Activated CD4-positive, alpha-beta T cell treated with anti-CD3 and anti-CD28 coated beads, Interleukin-2, Interleukin-4, amounts not matched to agents 100 ng/mL and 50 ng/mL, durations not matched to agents 16 hours and 8 hours (primary cell): ENCODE results near the gene THSD4.
A peak's percentile ranks its signal among the peaks of the same experiment; 100 is the strongest.
"Not testable (repeated sequence)": the region's sequence is repeated elsewhere in the genome, so short reads cannot be mapped to it uniquely, and the experiment has no call there.

Experiments
- DNase-seq: peaks from one replicate; pipeline ENCODE4 v3.0.0-alpha.2; 2020; ENCODE audit warnings: low spot score

The THSD4 gene

DNA sequence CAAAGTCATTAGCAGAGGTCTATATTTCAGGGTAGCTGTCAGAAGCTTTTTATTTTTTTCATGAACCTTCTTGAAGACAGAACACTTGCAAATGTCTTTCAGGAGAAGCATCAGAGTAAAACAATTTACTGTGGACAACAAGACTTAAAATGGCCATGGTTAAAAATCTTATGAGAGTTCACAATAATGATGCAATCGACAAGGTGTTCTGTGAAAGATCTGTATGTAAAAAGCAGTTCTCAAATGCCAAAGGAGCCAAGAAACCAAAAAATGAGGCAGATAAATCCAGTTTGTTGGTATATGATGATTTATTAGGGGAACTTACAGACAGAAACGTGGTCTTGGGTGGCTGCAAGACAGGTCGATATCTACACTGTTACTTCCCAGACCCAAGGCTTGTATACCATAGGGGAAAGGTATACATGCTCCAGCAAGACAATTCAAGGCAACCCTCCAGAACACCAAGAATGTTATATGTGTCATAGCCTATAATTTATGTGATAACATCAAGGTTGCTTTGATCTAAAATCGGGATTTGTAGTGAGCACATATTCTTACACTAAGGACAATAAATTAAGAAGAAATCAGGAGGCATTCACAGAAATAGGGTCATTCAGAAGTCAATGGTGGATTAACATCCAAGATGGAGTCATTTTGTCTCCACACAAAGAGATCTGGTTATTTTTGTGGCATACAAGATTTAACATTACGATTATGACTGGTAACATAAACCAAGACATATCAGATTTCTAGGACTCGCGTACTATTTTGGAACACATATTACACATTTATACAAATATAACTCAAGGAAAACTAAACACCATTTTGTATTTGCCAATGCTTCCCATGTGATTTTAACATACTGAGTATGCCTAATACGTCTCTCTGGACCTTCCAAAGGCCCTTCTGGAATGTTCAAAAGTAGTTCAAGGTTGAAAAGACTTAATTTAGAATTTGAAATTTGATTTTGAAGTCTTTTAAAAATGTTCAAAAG is 316.4 kb downstream of the THSD4 start:
- DNase-seq: no peak

DNA sequence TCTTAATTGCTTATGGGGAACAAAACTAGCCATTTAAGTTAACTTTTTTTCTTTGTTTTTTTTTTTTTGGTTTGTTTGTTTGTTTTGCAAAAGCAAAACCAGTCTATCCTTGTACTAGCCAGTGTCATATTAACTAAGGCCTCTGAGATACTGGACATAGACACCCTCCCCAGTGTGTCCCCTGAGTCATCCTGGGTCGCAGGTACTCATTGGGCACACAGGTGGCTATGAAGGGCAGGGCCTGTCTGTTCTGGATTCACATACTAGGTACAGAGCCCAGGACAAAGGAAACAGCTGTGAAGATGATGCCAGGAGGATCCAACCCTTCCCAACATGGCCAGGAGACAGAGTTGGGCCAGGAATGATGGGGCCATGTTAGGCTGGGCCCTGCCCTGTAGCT is 318.1 kb downstream of the THSD4 start:
- no peak for DNase-seq

DNA sequence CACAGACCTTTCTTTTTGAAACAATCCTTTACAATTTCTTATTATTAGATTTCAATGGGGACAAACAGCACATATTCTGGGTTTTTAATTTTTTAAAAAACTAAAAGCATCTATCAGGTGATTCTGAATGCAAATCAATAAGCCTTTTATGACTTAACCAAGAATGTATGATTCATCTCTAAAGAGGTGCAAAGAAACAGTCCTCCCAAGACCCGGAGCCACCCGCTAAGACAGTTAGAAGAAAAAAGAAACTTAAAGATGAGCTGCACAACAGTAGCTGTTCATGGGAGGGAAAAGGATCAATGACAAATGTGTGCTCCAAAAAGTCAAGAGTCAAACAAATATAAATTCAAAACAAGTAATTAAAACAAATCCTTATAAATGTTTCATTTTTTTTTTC is 319.5 kb downstream of the THSD4 start:
- DNase-seq: no peak

DNA sequence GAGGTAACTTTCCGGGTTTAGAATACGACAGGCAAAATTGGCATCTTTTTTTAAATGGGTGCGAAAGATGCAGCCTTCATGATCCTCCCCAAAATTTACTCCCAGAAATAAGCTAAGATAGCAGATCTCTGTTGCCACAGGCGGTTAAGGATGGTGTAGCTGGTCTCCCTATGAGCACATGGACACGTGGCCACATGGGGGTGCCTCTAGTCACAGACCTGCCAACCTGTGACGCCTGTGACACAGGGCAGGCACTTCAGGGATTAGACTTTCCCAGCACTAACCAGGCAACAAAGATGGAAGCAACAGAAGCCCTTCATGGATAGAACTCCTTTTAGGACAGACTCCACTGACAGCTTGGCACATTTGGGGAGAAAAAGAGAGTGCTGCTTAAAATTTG is 320.3 kb downstream of the THSD4 start:
- DNase-seq: no peak

DNA sequence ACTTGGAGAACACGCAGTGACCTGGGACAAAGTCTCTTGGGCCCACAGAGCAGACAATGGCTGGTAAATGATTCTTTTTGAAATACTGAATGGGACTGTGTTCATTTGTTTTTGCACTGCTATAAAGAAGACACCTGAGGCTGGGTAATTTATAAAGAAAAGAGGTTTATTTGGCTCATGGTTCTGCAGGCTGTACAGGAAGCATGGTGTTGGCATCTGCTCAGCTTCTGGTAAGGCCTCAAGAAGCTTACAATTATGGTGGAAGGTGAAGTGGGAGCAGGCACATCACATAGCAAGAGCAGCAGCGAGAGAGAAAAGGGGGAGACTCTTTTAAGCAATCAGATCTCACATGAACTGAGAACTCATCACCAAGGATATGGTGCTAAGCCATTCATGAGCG is 321.6 kb downstream of the THSD4 start:
- DNase-seq: no peak

DNA sequence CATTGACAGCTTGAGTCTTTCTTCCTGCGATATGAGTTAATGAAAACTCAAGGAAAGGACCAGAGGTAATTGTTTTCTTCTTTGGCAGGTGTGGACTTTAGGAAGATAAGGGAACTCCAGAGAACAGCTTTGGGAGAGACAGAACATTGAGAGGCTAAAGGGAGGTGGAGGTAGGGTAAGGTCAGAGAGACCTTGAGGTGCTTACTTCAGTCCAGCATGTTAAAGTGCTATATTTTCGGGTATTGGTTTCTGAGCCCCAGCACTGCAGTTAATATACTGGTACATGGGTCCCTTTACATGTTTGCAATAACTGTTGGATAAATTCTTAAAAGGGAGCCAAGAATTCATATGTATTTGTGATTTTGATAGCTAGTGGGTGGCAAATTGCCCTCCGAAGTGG is 322.1 kb downstream of the THSD4 start:
- no peak for DNase-seq

- DNase-seq: no peak
Observed at GRCh38 chr15:71437919-71438318, 322.6 kb downstream of the THSD4 start.

DNA sequence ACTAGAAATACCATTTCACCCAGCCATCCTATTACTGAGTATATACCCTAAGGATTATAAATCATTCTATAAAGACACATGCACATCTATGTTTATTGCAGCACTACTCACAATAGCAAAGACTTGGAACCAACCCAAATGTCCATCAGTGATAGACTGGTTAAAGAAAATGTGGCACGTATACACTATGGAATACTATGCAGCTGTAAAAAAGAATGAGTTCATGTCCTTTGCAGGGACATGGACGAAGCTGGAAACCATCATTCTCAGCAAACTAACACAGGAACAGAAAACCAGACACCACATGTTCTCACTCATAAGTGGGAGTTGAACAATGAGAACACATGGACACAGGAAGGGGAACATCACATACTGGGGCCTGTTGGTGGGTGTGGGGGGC is 324.2 kb downstream of the THSD4 start:
- DNase-seq: not testable (repeated sequence)

GRCh38 chr15:71440489-71441110 is 325.3 kb downstream of the THSD4 start:
- peak; percentile 24 for DNase-seq

DNA sequence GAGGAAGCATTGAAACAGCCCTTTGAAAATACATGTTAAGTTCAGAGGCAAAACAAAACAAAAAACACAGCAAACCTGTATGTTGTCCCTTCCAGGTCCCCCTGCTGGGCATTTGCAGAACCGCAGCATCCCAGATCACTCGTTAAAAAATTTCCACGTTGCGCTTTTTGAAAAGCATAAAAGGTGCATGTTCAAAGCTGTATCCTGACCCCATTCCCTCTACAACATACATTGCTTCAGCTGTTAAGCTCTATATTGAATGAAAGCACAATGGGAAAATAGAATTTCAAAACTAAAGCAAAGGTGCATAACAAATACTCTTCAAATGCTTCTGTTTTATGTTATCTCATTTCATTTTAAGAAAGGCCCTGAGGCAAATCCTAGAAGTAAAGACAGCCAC is 328.3 kb downstream of the THSD4 start:
- peak; percentile 28 for DNase-seq

DNA sequence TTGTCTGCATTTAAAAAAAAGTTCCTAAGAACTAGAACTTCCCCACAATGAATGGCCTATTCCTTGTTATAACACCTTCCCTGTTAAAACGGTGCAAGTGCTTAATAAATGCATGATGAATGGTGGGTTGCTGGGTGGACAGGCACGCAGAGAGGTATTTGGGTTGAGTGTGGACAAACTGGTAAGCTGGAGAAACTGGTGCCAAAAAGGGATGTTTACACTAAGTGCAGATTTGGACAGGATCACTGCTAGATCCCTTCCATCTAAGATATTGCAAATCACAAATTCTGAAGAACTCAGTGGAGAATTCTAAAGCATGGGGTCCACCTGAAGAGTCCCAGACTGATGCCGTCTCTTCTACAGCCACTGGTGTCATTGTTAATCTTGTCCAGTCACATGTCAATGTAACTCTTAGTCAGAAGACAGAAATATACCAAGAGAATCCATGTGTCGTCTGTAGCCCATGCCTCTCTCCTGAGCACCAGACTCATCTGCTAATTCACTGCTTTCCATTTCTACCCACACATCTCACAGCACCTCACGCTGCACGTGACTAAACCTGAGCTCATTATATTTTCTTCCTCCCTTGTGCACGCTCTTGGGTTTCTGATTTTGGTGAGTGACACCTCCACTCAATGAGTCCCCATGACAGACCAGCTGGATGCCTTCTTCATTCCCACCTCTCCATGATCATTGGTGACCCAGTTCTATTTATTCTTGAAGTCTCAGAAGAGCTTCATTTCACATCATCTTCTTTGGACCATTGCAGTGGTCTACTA is 328.9 kb downstream of the THSD4 start:
- DNase-seq: no peak

DNA sequence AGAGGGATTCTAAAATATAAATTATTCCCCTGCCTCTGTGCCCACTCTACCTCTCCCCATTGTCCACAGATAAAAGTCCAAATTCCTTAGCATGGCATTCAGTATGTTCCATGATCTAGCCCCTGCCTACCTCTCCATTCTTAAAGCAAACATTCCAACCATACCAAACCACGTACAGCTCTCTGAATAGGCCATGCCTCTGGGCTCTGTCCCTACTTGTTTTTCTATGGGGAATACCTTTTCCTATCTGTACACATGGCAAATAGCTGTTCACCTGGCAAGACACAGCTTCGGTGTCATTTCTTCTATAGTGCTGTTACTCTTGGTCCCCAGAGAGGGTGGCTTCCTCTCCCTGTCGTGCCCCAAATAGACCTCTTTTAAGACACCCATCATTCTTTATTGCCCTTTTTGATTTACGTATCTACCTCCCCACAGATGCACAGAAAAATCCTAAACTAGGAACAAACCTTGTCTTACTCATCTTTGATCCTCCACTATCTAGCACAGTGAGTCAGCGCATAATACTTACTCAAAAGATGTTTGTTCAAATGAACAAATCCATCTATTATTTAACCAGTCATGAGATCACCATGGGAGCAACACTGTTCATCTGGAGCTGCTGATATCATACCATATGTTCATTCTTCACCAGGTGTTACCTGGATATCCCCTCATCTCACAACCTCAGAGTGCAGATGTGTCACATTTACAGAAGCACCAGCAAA is 329.8 kb downstream of the THSD4 start:
- no peak for DNase-seq

DNA sequence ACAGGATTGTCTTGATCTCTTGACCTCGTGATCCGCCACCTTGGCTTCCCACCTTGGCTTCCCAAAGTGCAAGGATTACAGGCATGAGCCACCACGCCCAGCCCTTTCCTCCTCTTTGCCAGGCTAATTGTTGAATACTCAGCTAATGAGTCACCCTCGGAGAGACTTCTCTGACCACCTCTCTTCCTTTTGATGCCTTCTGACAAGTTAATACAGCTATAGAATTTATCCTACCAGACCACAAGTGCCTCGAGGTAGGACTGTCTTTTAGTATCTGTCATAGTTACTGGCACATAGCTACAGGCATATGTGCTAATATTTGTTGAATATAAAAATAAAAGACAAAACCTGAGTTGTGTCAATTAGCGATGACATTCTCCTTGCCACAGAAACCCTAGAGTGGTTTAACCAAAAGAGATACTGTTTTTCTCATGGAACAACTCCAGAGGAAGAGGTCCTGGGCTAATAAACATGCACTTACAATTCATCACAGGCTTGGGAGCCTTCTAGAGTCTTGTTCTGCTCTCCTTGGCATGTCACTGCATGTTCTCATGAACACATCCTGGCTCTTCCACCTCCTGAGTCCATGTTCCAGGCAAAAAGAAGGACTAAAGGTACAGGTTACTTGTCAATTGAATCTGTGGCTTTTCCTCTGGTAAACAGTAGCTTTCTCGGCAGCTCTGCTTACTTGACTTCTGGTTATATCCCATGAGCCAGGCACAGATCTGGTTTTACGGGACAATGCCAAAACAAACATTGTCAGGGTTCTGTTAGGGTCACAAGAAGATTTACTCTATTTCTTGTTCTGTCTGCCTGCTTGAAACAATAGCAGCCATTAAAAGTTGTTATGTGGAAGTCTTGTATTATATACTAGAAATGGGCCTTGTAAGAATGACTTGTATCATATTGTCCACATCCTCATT is 332.3 kb downstream of the THSD4 start:
- DNase-seq: no peak

- peak; percentile 7 for DNase-seq
Observed at GRCh38 chr15:71448688-71449114, 333.4 kb downstream of the THSD4 start.

- no peak for DNase-seq
Observed at GRCh38 chr15:71449363-71449762, 334.1 kb downstream of the THSD4 start.

DNA sequence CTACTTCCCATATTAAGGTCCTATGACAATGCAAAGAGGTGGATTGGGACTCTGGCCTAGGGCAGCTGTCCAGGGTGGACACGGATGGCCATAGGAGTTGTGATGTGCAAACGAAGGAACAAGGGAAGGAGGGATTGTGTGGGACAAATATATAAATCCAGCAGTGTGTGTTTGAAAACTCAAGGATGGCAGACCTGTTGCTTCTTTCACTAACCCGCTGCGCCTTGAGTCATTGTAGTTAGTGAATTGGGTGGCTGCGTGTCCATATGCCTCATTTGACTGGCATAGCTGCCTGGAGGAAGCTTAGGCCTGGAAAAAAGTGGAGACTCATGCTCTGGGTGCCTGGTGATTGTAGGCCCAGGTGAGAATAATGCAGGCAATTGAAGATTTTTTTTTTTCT is 334.7 kb downstream of the THSD4 start:
- no peak for DNase-seq

- DNase-seq: no peak
Observed at GRCh38 chr15:71451130-71451529, 335.9 kb downstream of the THSD4 start.

GRCh38 chr15:71452893-71453292 is 337.6 kb downstream of the THSD4 start:
- DNase-seq: no peak

GRCh38 chr15:71454462-71454996 is 339.3 kb downstream of the THSD4 start:
- DNase-seq: no peak

- DNase-seq: no peak
Observed at GRCh38 chr15:71455107-71455506, 339.8 kb downstream of the THSD4 start.

DNA sequence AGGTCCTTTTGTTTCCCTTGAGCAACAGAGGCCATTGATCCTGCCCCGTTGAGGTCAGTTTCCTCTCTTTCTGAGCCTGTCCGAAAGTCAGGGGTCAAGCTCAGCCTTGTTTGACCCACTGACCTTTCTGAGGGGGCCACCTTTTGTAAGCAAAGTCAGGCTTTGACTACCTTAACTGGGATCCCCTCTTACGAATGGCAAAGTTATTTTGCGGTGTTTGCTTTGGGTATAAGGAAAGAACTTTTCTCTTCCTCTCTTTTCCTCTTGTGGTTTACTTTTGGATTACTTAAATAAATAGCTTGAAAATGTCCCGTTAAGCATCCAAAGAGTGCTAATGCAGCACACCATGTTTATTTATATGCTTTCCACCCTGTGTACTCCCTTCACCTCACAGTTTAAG is 340.6 kb downstream of the THSD4 start:
- no peak for DNase-seq
